HG02943 (cell line): ENCODE results near the gene FRMPD2.
"Not testable (repeated sequence)": the region's sequence is repeated elsewhere in the genome, so short reads cannot be mapped to it uniquely, and the experiment has no call there.

Experiments
- ATAC-seq: cut with Tn5 transposase; IDR thresholded peaks from one replicate; pipeline ENCODE4 v1.9.1; 2021; ENCODE audit warnings: mild to moderate bottlenecking, low read depth, moderate library complexity; ENCODE audit not compliant: unreplicated experiment

FRMPD2 gene

GRCh38 chr10:48237259-48238250 lies 36.9 kb downstream of the FRMPD2 start:
- ATAC-seq = no peak

GRCh38 chr10:48236199-48236621 lies 38.3 kb downstream of the FRMPD2 start:
- ATAC-seq = no peak

- ATAC-seq = no peak
Measured at GRCh38 chr10:48235501-48235900, 39.0 kb downstream of the FRMPD2 start.

GRCh38 chr10:48234787-48235186 lies 39.7 kb downstream of the FRMPD2 start:
- no peak for ATAC-seq

GRCh38 chr10:48234295-48234694 lies 40.2 kb downstream of the FRMPD2 start:
- no peak for ATAC-seq

GRCh38 chr10:48233559-48234005 lies 40.9 kb downstream of the FRMPD2 start:
- ATAC-seq = no peak

GRCh38 chr10:48232717-48233447 lies 41.6 kb downstream of the FRMPD2 start:
- ATAC-seq = no peak

GRCh38 chr10:48231699-48232315 lies 42.7 kb downstream of the FRMPD2 start:
- ATAC-seq = no peak

GRCh38 chr10:48231178-48231577 lies 43.3 kb downstream of the FRMPD2 start:
- ATAC-seq = no peak

- no peak for ATAC-seq
Measured at GRCh38 chr10:48227213-48227612, 47.3 kb downstream of the FRMPD2 start.

GRCh38 chr10:48224979-48225560 lies 49.4 kb downstream of the FRMPD2 start:
- ATAC-seq = no peak

- no peak for ATAC-seq
Measured at GRCh38 chr10:48224296-48224695, 50.2 kb downstream of the FRMPD2 start.

- ATAC-seq = no peak
Measured at GRCh38 chr10:48221814-48222213, 52.7 kb downstream of the FRMPD2 start.

- ATAC-seq = not testable (repeated sequence)
Measured at GRCh38 chr10:48221031-48221430, 53.5 kb downstream of the FRMPD2 start.

GRCh38 chr10:48219194-48219593 lies 55.3 kb downstream of the FRMPD2 start:
- no peak for ATAC-seq

- ATAC-seq = no peak
Measured at GRCh38 chr10:48216744-48217143, 57.8 kb downstream of the FRMPD2 start.

- ATAC-seq = no peak
Measured at GRCh38 chr10:48216204-48216505, 58.3 kb downstream of the FRMPD2 start.

- no peak for ATAC-seq
Measured at GRCh38 chr10:48215486-48216203, 58.9 kb downstream of the FRMPD2 start.

- no peak for ATAC-seq
Measured at GRCh38 chr10:48214716-48215485, 59.6 kb downstream of the FRMPD2 start.
